Measurements from ENCODE around the gene IRS2. TPM values are rescaled to one million over a fixed set of nuclear protein-coding genes. Genes with fewer than 3 reads are reported as not detected.

IRS2 gene
- polyA plus RNA-seq, 1 of the 3 experiments (the other 2 are of a cell fraction): 7.0 TPM

GRCh38 chr13:109704771-109705635 lies 81.4 kb downstream of the IRS2 start:
- Histone ChIP-seq H3K4me1 (ENCODE audit: control insufficient read depth in 1 of 2, insufficient read depth in 2 of 2, low read depth in 1 of 2, low read length in 1 of 2) (peaks cover under 1 to 9% of the 10 kb centered on the region in 2 experiments; a peak in 3 of 4 replicates), H3K9ac (no peak overlapping the region), H3K9me3 (no peaks in the 10 kb centered on the region), H3K79me2 (ENCODE audit: insufficient read depth) (no peaks in the 10 kb centered on the region), H3K9me2 (no peaks in the 10 kb centered on the region), H3K27me3 (ENCODE audit: insufficient read depth) (no peaks in the 10 kb centered on the region), H3K4me3 (ENCODE audit: low read depth in 2 of 2, low read length in 1 of 2) (no peak overlapping the region), H3K36me3 (replicated peaks in 1 of 2; ENCODE audit: control insufficient read depth in 1 of 2, insufficient read depth in 2 of 2, low read length in 1 of 2) (peaks cover 0 to 3% of the 10 kb centered on the region in 2 experiments), H3K4me2 (no peak overlapping the region), H4K20me1 (ENCODE audit: insufficient read depth) (no peaks in the 10 kb centered on the region), H2AFZ (ENCODE audit: low read depth) (no peak overlapping the region), H3F3A (replicated peaks; ENCODE audit: insufficient read depth) (peaks cover 4% of the 10 kb centered on the region), H3K27ac (ENCODE audit: low read depth in 2 of 2, low read length in 1 of 2) (no peak overlapping the region)
- POLR2A ChIA-PET: no interaction called here
- TF ChIP-seq REST (IDR thresholded peaks at IDR 0.05; ENCODE audit: low read depth, low read length) (no peak), IRF3 (IDR thresholded peaks at IDR 0.05; ENCODE audit: low read depth, low read length) (no peak), MXI1 (IDR thresholded peaks at IDR 0.05; ENCODE audit: low read depth, low read length) (no peak), GATA2 (CRISPR knock-in tag; IDR thresholded peaks at IDR 0.05) (no peak), ZBTB33 (IDR thresholded peaks at IDR 0.05; ENCODE audit: borderline replicate concordance, low read depth) (no peak), SIN3A (IDR thresholded peaks at IDR 0.05; ENCODE audit: borderline replicate concordance, low read depth, low read length) (no peak), EP300 (IDR thresholded peaks at IDR 0.05; ENCODE audit: borderline replicate concordance in 1 of 2, low read depth in 1 of 2, low read length in 1 of 2) (no peak), FOXJ3 (CRISPR knock-in tag; IDR thresholded peaks at IDR 0.05) (no peak), SMC3 (IDR thresholded peaks at IDR 0.05; ENCODE audit: low read depth, low read length) (no peak), ELF1 (IDR thresholded peaks at IDR 0.05) (no peak), USF2 (IDR thresholded peaks at IDR 0.05; ENCODE audit: borderline replicate concordance, low read depth, low read length) (no peak), GABPA (IDR thresholded peaks at IDR 0.05; ENCODE audit: low read depth) (no peak), RCOR1 (IDR thresholded peaks at IDR 0.05; ENCODE audit: low read length) (no peak), POLR2AphosphoS5 (IDR thresholded peaks at IDR 0.05; ENCODE audit: low read depth, low read length) (no peak), NFIC (IDR thresholded peaks at IDR 0.05; ENCODE audit: borderline replicate concordance) (no peak)
- CTCF ChIA-PET: no interaction called here
- no peak for DNase-seq
- 86% methylated on average over 22 of the region's 22 CpGs for WGBS (ENCODE audit: low lambda C conversion rate)

All from SK-N-SH (cell line).